Right kidney (tissue), 1 donor: ENCODE data around the gene TMX3.
A peak's percentile ranks its signal among the peaks of the same experiment; 100 is the strongest.

Experiments
- DNase-seq: peaks from one replicate; pipeline ENCODE4 v3.0.0-alpha.2; 2016

TMX3 gene

DNA sequence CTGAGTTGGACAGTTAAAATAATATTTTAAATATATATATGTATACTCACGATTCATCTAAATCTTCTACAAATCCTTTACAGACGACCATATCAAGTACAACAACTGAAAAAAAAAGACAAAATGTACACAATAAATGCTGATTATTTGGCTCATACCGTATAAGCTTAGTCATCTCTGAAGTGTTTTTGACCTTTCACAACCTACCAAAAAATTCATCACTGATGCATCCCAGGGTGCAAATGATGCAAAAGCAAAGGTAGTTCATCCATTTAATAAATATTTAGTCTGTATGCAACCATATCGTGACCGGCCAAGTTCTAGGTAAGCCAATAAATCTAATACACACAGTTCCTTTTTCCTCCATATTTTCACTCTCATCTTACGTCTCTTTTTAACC is 1.1 kb downstream of the TMX3 start:
- DNase-seq, result no peak

GRCh38 chr18:68713131-68713530 is 1.8 kb downstream of the TMX3 start:
- no peak for DNase-seq

DNA sequence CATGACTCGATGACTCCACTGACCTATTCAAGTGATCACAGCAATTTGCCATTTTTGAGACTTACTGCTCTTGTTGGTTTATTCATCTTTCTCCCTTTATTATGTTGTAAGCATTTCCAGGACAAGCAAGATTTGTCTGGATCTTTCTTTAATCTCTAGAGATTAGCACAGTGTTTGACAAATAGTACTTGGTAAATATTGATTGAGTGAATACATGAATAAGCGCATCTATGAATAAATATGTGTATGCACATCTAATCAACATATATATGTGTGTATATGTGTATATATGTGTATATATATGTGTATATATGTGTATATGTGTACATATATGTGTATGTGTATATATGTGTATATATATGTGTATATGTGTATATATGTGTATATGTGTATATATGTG is 7.3 kb downstream of the TMX3 start:
- DNase-seq, result no peak

- no peak for DNase-seq
These were observed 9.8 kb downstream of the TMX3 start for GRCh38 chr18:68705119-68705518.

- DNase-seq, result no peak
These were observed 11.6 kb downstream of the TMX3 start for GRCh38 chr18:68703326-68703725.

DNA sequence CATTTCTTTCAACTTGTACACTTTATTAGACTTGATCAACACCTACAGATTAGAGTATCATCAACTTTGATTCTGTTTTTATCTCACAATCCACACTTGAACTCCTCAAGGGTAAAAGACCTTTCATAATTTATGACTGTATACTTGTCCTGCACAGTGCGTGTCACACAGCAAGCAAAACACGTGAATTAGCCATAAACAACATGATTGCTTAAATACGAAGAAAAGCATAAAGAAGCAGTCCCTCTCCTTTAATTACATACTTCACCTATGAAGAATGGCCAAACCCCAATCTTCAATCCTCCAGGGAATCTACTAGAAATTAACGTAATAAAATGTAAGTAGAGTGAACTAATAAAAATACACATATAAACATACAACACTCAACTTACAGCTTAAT is 13.6 kb downstream of the TMX3 start:
- DNase-seq, result no peak

GRCh38 chr18:68699043-68699442 is 15.9 kb downstream of the TMX3 start:
- DNase-seq, result no peak

DNA sequence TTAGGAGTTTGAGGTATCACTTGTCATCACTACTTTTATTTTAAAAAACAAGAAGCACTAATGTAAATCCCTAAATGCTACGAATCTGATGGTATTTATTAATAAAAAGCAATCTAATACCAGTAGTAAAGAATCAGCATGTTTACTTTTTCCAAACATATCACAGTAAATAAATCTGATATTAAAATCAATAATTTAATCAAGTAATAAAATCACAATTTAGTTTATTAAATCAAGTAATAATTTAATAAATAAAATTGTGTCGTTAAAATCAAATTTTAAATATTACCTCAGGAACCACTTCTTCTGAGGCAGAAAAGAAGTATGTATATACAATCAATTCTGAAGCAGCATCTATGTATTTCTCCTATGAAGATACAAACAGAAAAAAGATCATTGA is 18.0 kb downstream of the TMX3 start:
- DNase-seq, result no peak

- DNase-seq, result no peak
These were observed 20.6 kb downstream of the TMX3 start for GRCh38 chr18:68694316-68694715.

- DNase-seq, result no peak
These were observed 21.7 kb downstream of the TMX3 start for GRCh38 chr18:68693091-68693815.

GRCh38 chr18:68679528-68679927 is 35.4 kb downstream of the TMX3 start:
- DNase-seq, result no peak

GRCh38 chr18:68676913-68677312 is 38.0 kb downstream of the TMX3 start:
- no peak for DNase-seq

GRCh38 chr18:68667121-68667520 is 47.8 kb downstream of the TMX3 start:
- DNase-seq, result no peak

DNA sequence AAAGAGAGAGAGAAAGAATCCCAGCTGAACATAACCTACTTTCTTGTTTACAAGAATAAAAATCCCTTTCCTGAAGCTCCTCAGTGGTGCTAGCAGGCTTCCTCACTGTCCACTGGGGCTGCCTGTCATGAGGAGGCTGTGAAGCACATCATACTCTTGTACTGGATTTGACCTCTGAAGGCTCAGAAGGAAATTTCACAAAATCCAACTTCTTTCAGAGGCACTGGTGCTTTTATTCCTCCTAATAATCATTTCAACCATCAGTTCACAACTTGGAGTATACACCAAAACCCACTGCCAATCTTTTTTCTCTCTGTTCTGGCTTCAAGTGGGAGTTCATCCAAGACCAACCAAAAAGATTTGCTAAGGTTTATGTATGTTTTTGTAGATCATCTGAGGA is 48.5 kb downstream of the TMX3 start:
- DNase-seq, result no peak

DNA sequence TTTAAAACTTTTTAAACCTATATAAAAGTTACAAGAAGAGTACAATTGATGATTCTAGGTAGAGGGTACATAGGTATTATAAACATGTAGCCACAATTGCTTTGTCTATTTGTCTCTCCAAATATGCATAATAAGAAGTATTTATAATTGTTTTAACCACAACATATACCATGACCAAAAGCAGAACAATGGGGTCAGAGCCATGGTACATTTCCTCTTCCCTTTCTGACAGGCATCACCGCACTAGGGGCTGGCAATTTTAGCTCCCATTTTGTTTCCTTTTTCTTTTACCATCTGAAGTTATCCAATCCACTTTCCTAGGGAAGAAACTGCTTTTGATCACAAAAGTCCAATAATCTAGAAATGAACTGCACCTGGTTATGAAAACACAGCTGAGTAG is 49.3 kb downstream of the TMX3 start:
- DNase-seq, result no peak

DNA sequence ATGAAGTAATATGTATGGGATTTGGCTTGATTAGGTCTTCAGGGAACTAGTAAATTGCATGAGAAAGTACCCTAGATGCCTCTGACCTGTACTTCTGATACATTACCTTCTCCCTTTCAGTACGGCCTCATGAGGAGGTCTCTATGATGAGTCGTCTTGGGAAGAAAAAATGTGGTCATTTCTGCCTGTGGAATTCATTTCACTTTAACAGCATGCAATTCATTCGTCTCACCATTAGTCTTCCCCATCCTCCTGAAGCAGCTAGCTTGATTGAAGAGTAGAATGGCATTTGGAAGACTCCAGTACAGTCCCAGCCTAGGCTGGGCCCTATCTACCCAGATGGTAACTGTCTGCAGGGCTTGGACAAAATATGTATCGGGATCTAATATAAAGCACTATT is 52.2 kb downstream of the TMX3 start:
- DNase-seq, result no peak

DNA sequence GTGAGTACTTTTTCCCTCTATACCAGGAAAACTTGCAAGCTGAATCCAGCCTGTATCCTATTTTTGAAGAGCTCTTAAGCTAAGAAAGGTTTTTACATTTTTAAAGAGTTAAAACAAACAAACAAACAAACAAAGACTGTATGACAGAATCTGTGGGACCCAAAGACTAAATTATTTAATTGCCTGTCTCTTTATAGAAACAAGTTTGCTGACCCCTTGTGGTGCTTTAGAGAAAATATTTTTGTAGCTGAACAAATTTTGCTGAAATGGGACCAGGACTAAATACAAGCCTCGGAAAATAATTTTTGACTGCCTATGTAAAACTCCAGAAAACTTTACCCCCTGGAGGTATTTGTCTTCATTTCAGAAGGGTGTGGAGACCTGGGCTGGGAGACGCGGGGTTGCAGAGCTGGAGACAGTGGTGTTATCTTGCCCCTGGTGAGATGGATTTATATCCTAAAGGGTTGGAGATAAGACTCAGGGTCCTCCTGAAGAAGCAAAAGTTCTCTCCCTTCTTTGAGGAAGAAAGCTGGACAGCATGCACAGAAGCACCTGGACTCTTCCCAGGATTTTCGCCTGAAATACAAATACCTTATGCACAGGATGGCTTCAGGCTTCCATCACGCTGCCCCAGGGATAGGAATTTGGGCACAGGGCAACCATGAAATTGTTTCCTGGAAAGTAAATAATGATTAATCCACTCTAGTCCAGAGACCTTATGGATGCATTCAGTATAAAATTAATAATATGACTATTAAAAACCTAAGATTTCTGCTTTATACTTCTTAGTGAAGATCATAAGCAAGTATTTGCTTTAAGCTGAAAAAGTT is 54.3 kb downstream of the TMX3 start:
- peak; percentile 33 for DNase-seq

DNA sequence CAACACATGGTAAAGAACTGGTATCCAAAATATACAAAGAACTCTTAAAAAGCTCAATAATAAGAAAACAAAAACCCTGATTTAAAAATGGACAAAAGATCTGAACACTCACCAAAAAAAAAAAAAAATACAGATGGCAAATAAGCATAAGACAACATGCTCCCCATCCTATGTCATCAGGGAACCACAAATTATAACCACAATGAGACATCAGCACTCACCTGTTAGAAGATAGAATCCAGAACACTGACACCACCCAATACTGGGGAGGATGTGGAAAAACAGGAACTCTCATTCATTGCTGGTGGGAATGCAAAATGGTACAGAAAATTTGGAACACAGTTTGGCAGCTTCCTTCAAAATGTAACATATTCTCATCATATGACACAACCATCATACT is 66.7 kb downstream of the TMX3 start:
- DNase-seq, result no peak

- DNase-seq, result no peak
These were observed 72.9 kb downstream of the TMX3 start for GRCh38 chr18:68642003-68642402.

DNA sequence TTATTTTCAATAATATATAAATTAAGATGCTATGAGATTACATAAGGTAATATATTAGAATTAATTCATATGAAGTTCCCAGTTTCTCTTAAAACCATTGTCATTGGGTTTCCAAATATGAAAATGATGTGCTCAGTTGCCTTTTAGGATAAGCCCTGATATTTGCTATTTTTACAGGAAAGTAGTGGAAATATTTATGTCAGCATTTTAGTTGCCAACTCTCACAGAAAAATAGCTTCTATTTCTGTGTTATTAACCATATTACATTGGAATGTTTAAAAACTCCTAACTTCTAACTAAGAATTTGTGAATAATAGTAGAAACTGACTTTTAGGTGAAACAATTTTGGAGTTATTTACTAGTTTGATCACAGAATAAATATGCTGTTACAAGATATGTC is 74.0 kb downstream of the TMX3 start:
- no peak for DNase-seq

- no peak for DNase-seq
These were observed 76.3 kb downstream of the TMX3 start for GRCh38 chr18:68638613-68639012.

DNA sequence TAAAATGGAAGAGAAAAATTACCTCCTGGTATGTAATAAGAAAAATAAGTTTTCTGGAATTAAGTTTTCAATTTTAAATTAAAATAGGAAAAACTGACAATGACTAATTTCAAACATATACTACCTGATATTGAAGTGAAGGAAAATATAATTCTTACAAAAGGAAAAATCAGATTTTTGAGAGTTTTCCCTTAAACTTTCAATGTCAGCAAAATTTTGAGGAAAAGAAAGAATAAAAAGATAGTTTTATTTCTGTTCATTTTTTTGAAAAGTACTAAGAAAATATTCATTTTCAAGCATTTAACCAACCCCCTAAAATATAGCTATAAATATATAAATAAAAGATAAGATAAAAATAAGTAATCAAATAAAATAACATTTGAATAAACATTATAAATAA is 87.1 kb downstream of the TMX3 start:
- DNase-seq, result no peak
